ENCODE results near the gene ENTREP3. TPM values are rescaled to one million over a fixed set of nuclear protein-coding genes. Genes with fewer than 3 reads are reported as not detected.

ENTREP3 gene
- total RNA-seq, 1 experiment from 2014 or later: 69.9 TPM

DNA sequence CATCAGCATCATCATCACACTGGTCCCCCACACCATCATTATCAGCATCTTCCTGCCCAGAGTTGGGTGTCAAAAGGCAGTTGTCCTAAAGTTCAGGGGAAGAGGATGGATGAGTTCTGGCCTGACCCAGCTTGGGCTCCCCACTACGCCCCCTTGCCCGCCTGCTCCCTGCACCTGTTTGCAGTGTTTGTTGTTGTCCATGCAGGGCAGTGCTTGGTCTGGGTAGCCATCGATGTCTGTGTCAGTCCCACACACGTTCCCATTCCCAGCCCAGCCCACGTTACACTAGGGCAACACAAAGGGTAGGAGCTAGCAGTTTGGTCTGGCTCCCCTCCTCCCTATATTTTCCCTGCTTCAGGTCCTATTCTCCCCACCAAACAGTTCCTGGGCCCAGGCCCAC lies 54.4 kb downstream of the ENTREP3 start (continued):
- TF ChIP-seq CTCF (IDR thresholded peaks at IDR 0.05 in 2 of 3, conservative IDR thresholded peaks at IDR 0.05 in 1 of 3; ENCODE audit: borderline replicate concordance in 1 of 3, insufficient read depth in 1 of 3, low read depth in 2 of 3, low read length in 2 of 3): no peak
- no peak for TF ChIP-seq CBX3 (IDR thresholded peaks at IDR 0.05; ENCODE audit: low read depth)
- no peak for TF ChIP-seq RAD21 (IDR thresholded peaks at IDR 0.05; ENCODE audit: low read depth)
- TF ChIP-seq ATF3 (IDR thresholded peaks at IDR 0.05): no peak
- TF ChIP-seq MAX (IDR thresholded peaks at IDR 0.05): no peak
- TF ChIP-seq EGR1 (IDR thresholded peaks at IDR 0.05; ENCODE audit: low read depth): no peak

DNA sequence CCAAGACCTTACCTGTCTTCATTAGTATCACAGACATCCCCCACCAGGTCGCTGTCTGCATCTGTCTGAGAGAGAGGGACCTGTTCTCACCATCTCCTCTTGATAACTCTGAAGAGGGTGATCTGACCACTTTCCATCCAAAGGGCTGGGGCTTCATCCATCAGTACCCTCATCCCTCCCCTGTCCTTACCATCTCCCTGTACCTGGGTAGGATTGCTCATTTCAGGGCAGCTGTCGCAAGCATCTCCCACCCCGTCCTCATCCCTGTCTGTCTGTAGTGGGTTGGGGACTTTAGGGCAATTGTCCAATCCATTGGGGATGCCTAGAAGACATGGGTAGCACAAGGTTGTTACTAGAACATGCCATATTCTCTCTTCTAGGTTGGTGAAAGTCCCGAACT lies 55.5 kb downstream of the ENTREP3 start:
- intact Hi-C loops (cut with micrococcal nuclease): no loop called here
- no peaks in the 10 kb centered on the region for H3K9me2 ChIP-seq (ENCODE audit: insufficient read depth)
- DNase-seq (ENCODE audit: low read depth, low spot score): no peak
- no peaks in the 10 kb centered on the region for H3K9me3 ChIP-seq (ENCODE audit: control insufficient read depth in 1 of 2, insufficient read depth in 1 of 2, low read depth in 1 of 2, low read length in 2 of 2)
- no TSS peak for BruUV-seq (replicated peaks)
- TF ChIP-seq, protein P1, sequence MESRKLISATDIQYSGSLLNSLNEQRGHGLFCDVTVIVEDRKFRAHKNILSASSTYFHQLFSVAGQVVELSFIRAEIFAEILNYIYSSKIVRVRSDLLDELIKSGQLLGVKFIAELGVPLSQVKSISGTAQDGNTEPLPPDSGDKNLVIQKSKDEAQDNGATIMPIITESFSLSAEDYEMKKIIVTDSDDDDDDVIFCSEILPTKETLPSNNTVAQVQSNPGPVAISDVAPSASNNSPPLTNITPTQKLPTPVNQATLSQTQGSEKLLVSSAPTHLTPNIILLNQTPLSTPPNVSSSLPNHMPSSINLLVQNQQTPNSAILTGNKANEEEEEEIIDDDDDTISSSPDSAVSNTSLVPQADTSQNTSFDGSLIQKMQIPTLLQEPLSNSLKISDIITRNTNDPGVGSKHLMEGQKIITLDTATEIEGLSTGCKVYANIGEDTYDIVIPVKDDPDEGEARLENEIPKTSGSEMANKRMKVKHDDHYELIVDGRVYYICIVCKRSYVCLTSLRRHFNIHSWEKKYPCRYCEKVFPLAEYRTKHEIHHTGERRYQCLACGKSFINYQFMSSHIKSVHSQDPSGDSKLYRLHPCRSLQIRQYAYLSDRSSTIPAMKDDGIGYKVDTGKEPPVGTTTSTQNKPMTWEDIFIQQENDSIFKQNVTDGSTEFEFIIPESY (IDR thresholded peaks at IDR 0.05; ENCODE audit: extremely low read depth, insufficient replicate concordance, low read length): no peak
- TF ChIP-seq SIN3A (IDR thresholded peaks at IDR 0.05; ENCODE audit: low read depth) (no peak), POLR2AphosphoS5 (IDR thresholded peaks at IDR 0.05; ENCODE audit: low read depth, low read length) (0 out of 2 replicates have a peak, but pooled peaks have one; percentile 16), FOSL1 (IDR thresholded peaks at IDR 0.05; ENCODE audit: low read depth) (no peak), EGR1 (IDR thresholded peaks at IDR 0.05; ENCODE audit: low read depth) (no peak), CBX3 (IDR thresholded peaks at IDR 0.05; ENCODE audit: low read depth) (no peak), ZNF274 (IDR thresholded peaks at IDR 0.05; ENCODE audit: low read depth, low read length) (no peak), SP1 (IDR thresholded peaks at IDR 0.05; ENCODE audit: low read depth) (no peak)
- peaks cover 8 to 10% of the 10 kb centered on the region in 2 experiments; a peak in 3 of 4 replicates for H3K4me1 ChIP-seq (ENCODE audit: control insufficient read depth in 1 of 2, insufficient read depth in 2 of 2, low read length in 2 of 2)
- H3K27me3 ChIP-seq (ENCODE audit: insufficient read depth, low read length): no peaks in the 10 kb centered on the region
- no peak overlapping the region for H3K4me2 ChIP-seq (ENCODE audit: low read length)
- RAD21 ChIA-PET (ENCODE audit: low non-redundant PET in 1 of 2, low total read pairs in 2 of 2, uncharacterized antibody in 2 of 2, unreplicated experiment in 2 of 2): no interaction called here
- ATAC-seq: no peak
- H3K4me3 ChIP-seq (replicated peaks in 1 of 2; ENCODE audit: low read depth in 1 of 2, low read length in 2 of 2): no peak overlapping the region
- POLR2A ChIA-PET: no interaction called here
- no peak overlapping the region for H3K9ac ChIP-seq (ENCODE audit: low read length)
- H3K79me2 ChIP-seq (ENCODE audit: insufficient read depth, low read length): peaks cover 9% of the 10 kb centered on the region
- H2AFZ ChIP-seq (ENCODE audit: low read depth, low read length, poor library complexity, severe bottlenecking): no peak overlapping the region
- CTCF ChIA-PET: no interaction called here
- H3K27ac ChIP-seq (ENCODE audit: low read depth, low read length): no peak overlapping the region
- H3K36me3 ChIP-seq (ENCODE audit: control insufficient read depth in 1 of 2, insufficient read depth in 2 of 2, low read length in 2 of 2): peaks cover 3 to 17% of the 10 kb centered on the region in 2 experiments; a peak in 2 of 4 replicates
- H4K20me1 ChIP-seq (ENCODE audit: insufficient read depth): no peaks in the 10 kb centered on the region

All from HCT116 (cell line).